HCT116 (cell line): Measurements from ENCODE around the gene FAM81A. TPM values are rescaled to one million over a fixed set of nuclear protein-coding genes. Genes with fewer than 3 reads are reported as not detected.

Source experiments
- ATAC-seq: fragments of 200-7000 bp; cut with Tn5 transposase; 2 replicates; pipeline ENCODE4 v1.9.1; 2020; ENCODE audit warnings: mild to moderate bottlenecking, moderate library complexity
- BruUV-seq: library from RNA; stranded (reverse); fragments of 400-500 nt; replicated peaks from 2 replicates; lab custom pipeline; 2021; lab: Mats Ljungman, UMichigan
- CTCF ChIA-PET: fragments of 300-600 bp; sonication (Branson Sonifier 250); formaldehyde crosslinking; loops from one replicate; lab custom pipeline; 2021; ENCODE audit warnings: antibody characterized with exemption; lab: Charles Lee
- POLR2A ChIA-PET: fragments of 300-600, 350-600 bp; sonication (Branson Sonifier 250); formaldehyde crosslinking; loops from one replicate; lab custom pipeline; 2021; ENCODE audit warnings: antibody characterized with exemption; lab: Charles Lee
- RAD21 ChIA-PET, 2 experiments: fragments of 300-600 bp; sonication (Branson Sonifier 250); formaldehyde crosslinking; loops; one replicate each; lab custom pipeline; 2023; ENCODE audit warnings: low total read pairs in 2 of 2; ENCODE audit not compliant: uncharacterized antibody in 2 of 2, unreplicated experiment in 2 of 2, low non-redundant PET in 1 of 2; lab: Charles Lee
- DNase-seq: peaks from one replicate; pipeline ENCODE4 v3.0.0-alpha.2; 2010; ENCODE audit warnings: low read depth, low spot score
- H2AFZ ChIP-seq: fragments of 200-600 bp; shearing (Covaris generic), sonication (generic); 2 replicates; pipeline ENCODE4 v1.6.1; 2017; ENCODE audit warnings: low read depth, mixed run types, mixed read lengths, antibody characterized with exemption, low read length; ENCODE audit not compliant: poor library complexity, severe bottlenecking
- H3K27ac ChIP-seq: 2 replicates; pipeline ENCODE4 v1.5.1; 2012; ENCODE audit warnings: low read depth, low read length
- H3K27me3 ChIP-seq: fragments of 200-600 bp; sonication (generic); 2 replicates; pipeline ENCODE4 v1.6.1; 2016; ENCODE audit warnings: mixed run types, low read length, mixed read lengths; ENCODE audit not compliant: insufficient read depth
- H3K36me3 ChIP-seq, 2 experiments: fragments of 200-500 bp in 1 of 2; fragments of 200-600 bp in 1 of 2; sonication (Bioruptor generic) in 1 of 2; sonication (generic) in 1 of 2; 2 replicates each; pipeline versions ENCODE4 v1.5.1 to v1.6.1; 2014 to 2016; ENCODE audit warnings: low read length in 2 of 2, inconsistent platforms in 1 of 2, mixed read lengths in 1 of 2, mixed run types in 1 of 2; ENCODE audit not compliant: insufficient read depth in 2 of 2, control insufficient read depth in 1 of 2
- H3K4me1 ChIP-seq, 2 experiments: fragments of 200-600 bp in 1 of 2; sonication (generic) in 1 of 2; 2 replicates each; pipeline versions ENCODE4 v1.5.1 to v1.6.1; 2012 to 2017; ENCODE audit warnings: low read length in 2 of 2, inconsistent platforms in 1 of 2, mild to moderate bottlenecking in 1 of 2, mixed read lengths in 1 of 2, mixed run types in 1 of 2, moderate library complexity in 1 of 2; ENCODE audit not compliant: insufficient read depth in 2 of 2, control insufficient read depth in 1 of 2
- H3K4me2 ChIP-seq: fragments of 200-600 bp; sonication (generic); 2 replicates; pipeline ENCODE4 v1.6.1; 2017; ENCODE audit warnings: mixed run types, low read length, mixed read lengths
- H3K4me3 ChIP-seq, 2 experiments: fragments of 200-600 bp in 1 of 2; sonication (generic) in 1 of 2; replicated peaks in 1 of 2; 2 replicates each; pipeline ENCODE4 v1.5.1; 2011 to 2016; ENCODE audit warnings: low read length in 2 of 2, control low read depth in 1 of 2, low read depth in 1 of 2, mild to moderate bottlenecking in 1 of 2, mixed read lengths in 1 of 2, mixed run types in 1 of 2
- H3K79me2 ChIP-seq: fragments of 200-600 bp; sonication (generic); 2 replicates; pipeline ENCODE4 v1.6.1; 2017; ENCODE audit warnings: mild to moderate bottlenecking, mixed run types, low read length, moderate library complexity, mixed read lengths; ENCODE audit not compliant: insufficient read depth
- H3K9ac ChIP-seq: fragments of 200-600 bp; sonication (generic); 2 replicates; pipeline ENCODE4 v1.6.1; 2016; ENCODE audit warnings: low read length, mixed read lengths
- H3K9me2 ChIP-seq: fragments of 200-600 bp; sonication (generic), shearing (Covaris generic); 2 replicates; pipeline ENCODE4 v1.6.1; 2017; ENCODE audit warnings: mixed run types, mild to moderate bottlenecking, moderate library complexity; ENCODE audit not compliant: insufficient read depth
- H3K9me3 ChIP-seq, 2 experiments: fragments of 200-500 bp in 1 of 2; fragments of 200-600 bp in 1 of 2; sonication (Bioruptor generic) in 1 of 2; sonication (generic) in 1 of 2; 2 replicates each; pipeline ENCODE4 v1.6.1; 2014 to 2017; ENCODE audit warnings: low read length in 2 of 2, mixed read lengths in 2 of 2, inconsistent platforms in 1 of 2, low read depth in 1 of 2, mild to moderate bottlenecking in 1 of 2, mixed run types in 1 of 2, moderate library complexity in 1 of 2; ENCODE audit not compliant: control insufficient read depth in 1 of 2, insufficient read depth in 1 of 2
- H4K20me1 ChIP-seq: fragments of 200-600 bp; sonication (generic), shearing (Covaris generic); 2 replicates; pipeline ENCODE4 v1.6.1; 2017; ENCODE audit warnings: mixed run types, mild to moderate bottlenecking, moderate library complexity; ENCODE audit not compliant: insufficient read depth
- CBX3 ChIP-seq: IDR thresholded peaks from 2 replicates; pipeline ENCODE4 v1.6.1; 2012; ENCODE audit warnings: low read depth
- EGR1 ChIP-seq: IDR thresholded peaks from 2 replicates; pipeline ENCODE4 v1.6.1; 2012; ENCODE audit warnings: low read depth
- ELF1 ChIP-seq: IDR thresholded peaks from 2 replicates; pipeline ENCODE4 v1.6.1; 2012; ENCODE audit warnings: low read depth, borderline replicate concordance
- EZH2 ChIP-seq: fragments of 200-600 bp; sonication (generic); IDR thresholded peaks from 2 replicates; pipeline ENCODE4 v1.6.1; 2017; ENCODE audit warnings: antibody characterized with exemption, mixed run types
- EZH2phosphoT487 ChIP-seq: fragments of 200-600 bp; IDR thresholded peaks from 2 replicates; pipeline ENCODE4 v1.6.1; 2018; ENCODE audit warnings: antibody characterized with exemption, borderline replicate concordance
- FOSL1 ChIP-seq: IDR thresholded peaks from 2 replicates; pipeline ENCODE4 v1.6.1; 2012; ENCODE audit warnings: low read depth
- JUND ChIP-seq: IDR thresholded peaks from 2 replicates; pipeline ENCODE4 v1.6.1; 2012
- POLR2A ChIP-seq: IDR thresholded peaks from 2 replicates; pipeline ENCODE4 v1.7.0; 2011; ENCODE audit warnings: borderline replicate concordance; ENCODE audit not compliant: insufficient read depth, insufficient read length; ENCODE audit errors: extremely low read depth
- RAD21 ChIP-seq: IDR thresholded peaks from 2 replicates; pipeline ENCODE4 v1.6.1; 2012; ENCODE audit warnings: low read depth, mild to moderate bottlenecking
- SRF ChIP-seq: IDR thresholded peaks from 2 replicates; pipeline ENCODE4 v1.6.1; 2012; ENCODE audit warnings: low read depth
- TCF7L2 ChIP-seq: IDR thresholded peaks from 2 replicates; pipeline ENCODE4 v1.7.0; 2011; ENCODE audit warnings: borderline replicate concordance, inconsistent platforms; ENCODE audit not compliant: insufficient read depth, insufficient read length; ENCODE audit errors: extremely low read depth
- YY1 ChIP-seq: IDR thresholded peaks from 2 replicates; pipeline ENCODE4 v1.6.1; 2011; ENCODE audit warnings: low read length, low read depth, moderate library complexity, mild to moderate bottlenecking; ENCODE audit not compliant: insufficient replicate concordance; ENCODE audit errors: extremely low read depth
- ZFX ChIP-seq: fragments of 450-650 bp; IDR thresholded peaks from 2 replicates; pipeline ENCODE4 v1.6.1; 2017
- ZNF274 ChIP-seq: fragments of 200-500 bp; sonication (Bioruptor generic); IDR thresholded peaks from 2 replicates; pipeline ENCODE4 v1.6.1; 2014; ENCODE audit warnings: mild to moderate bottlenecking, low read depth, low read length, inconsistent platforms
- intact Hi-C: fragments of 100-400 bp; cut with micrococcal nuclease; formaldehyde crosslinking; loops from 2 replicates; pipeline ENCODE4 v1.10.0; 2022
- total RNA-seq: library from RNA; stranded (reverse); gene quantifications from one replicate; pipeline ENCODE4 v1.2.1, GENCODE V29; 2021; ENCODE audit not compliant: unreplicated experiment
- TF ChIP-seq, protein P1 (sequence below): IDR thresholded peaks from 2 replicates; pipeline ENCODE4 v1.6.1; 2012; ENCODE audit warnings: low read depth
- TF ChIP-seq, protein P2 (sequence below): IDR thresholded peaks from 2 replicates; pipeline ENCODE4 v1.6.1; 2012
- TF ChIP-seq, protein P3 (sequence below), 3 experiments: fragments of 200-600 bp in 1 of 3; sonication (generic) in 1 of 3; IDR thresholded peaks in 2 of 3; conservative IDR thresholded peaks in 1 of 3; 2 replicates each; pipeline ENCODE4 v1.5.1; 2012 to 2017; ENCODE audit warnings: low read depth in 2 of 3, low read length in 2 of 3, antibody characterized with exemption in 1 of 3, borderline replicate concordance in 1 of 3, control low read depth in 1 of 3, mild to moderate bottlenecking in 1 of 3, mixed read lengths in 1 of 3, mixed run types in 1 of 3, moderate library complexity in 1 of 3; ENCODE audit not compliant: insufficient read depth in 1 of 3

FAM81A gene
- total RNA-seq, 1 experiment from 2014 or later: 6.6 TPM

DNA sequence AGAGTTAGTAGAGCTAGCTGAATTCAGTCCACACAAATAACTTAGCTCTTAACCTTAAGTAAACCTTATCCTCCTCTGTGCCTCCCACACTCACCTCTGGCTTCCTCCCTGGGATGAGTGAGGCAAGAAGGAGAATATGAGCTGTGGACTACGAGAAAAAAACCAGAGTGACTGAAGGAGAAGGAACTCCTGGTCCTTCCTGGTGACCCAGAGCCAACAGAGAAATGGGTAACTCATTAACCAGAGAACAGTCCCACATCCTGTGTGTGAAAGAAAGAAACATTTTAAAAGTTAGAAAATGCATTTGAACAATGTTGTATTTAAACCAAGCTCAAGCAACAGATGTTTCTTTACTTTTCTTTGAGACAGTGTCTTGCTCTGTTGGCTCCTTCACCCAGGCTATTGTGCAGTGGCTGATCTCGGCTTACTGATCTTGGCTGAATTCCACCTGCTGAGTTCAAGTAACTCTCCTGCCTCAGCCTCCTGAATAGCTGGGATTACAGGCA is 27.5 kb upstream of the FAM81A start:
- CTCF ChIA-PET: no interaction called here
- Histone ChIP-seq H3K4me1 (peaks cover 0 to 14% of the 10 kb centered on the region in 2 experiments; a peak in 2 of 4 replicates), H3K9ac (no peak overlapping the region), H2AFZ (no peak overlapping the region), H3K4me3 (no peak overlapping the region), H4K20me1 (no peaks in the 10 kb centered on the region), H3K27me3 (no peaks in the 10 kb centered on the region), H3K9me2 (no peaks in the 10 kb centered on the region), H3K4me2 (peak overlapping the region; percentile 34), H3K36me3 (no peaks in the 10 kb centered on the region), H3K27ac (no peak overlapping the region), H3K9me3 (no peaks in the 10 kb centered on the region), H3K79me2 (no peaks in the 10 kb centered on the region)
- RAD21 ChIA-PET: interaction anchor here in 1 of 2 experiments (0.6 to 1.2 kb wide), 2 partner anchors 29 to 235 kb away, joined by 3 read pairs; no protein-coding TSS in a partner anchor
- no peak for TF ChIP-seq POLR2A
- TF ChIP-seq EZH2phosphoT487: no peak
- no peak for TF ChIP-seq ELF1
- no peak for TF ChIP-seq ZFX
- no peak for TF ChIP-seq RAD21
- TF ChIP-seq SRF: no peak
- TF ChIP-seq YY1: no peak
- TF ChIP-seq, protein P1, sequence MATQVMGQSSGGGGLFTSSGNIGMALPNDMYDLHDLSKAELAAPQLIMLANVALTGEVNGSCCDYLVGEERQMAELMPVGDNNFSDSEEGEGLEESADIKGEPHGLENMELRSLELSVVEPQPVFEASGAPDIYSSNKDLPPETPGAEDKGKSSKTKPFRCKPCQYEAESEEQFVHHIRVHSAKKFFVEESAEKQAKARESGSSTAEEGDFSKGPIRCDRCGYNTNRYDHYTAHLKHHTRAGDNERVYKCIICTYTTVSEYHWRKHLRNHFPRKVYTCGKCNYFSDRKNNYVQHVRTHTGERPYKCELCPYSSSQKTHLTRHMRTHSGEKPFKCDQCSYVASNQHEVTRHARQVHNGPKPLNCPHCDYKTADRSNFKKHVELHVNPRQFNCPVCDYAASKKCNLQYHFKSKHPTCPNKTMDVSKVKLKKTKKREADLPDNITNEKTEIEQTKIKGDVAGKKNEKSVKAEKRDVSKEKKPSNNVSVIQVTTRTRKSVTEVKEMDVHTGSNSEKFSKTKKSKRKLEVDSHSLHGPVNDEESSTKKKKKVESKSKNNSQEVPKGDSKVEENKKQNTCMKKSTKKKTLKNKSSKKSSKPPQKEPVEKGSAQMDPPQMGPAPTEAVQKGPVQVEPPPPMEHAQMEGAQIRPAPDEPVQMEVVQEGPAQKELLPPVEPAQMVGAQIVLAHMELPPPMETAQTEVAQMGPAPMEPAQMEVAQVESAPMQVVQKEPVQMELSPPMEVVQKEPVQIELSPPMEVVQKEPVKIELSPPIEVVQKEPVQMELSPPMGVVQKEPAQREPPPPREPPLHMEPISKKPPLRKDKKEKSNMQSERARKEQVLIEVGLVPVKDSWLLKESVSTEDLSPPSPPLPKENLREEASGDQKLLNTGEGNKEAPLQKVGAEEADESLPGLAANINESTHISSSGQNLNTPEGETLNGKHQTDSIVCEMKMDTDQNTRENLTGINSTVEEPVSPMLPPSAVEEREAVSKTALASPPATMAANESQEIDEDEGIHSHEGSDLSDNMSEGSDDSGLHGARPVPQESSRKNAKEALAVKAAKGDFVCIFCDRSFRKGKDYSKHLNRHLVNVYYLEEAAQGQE: no peak
- TF ChIP-seq, protein P2, sequence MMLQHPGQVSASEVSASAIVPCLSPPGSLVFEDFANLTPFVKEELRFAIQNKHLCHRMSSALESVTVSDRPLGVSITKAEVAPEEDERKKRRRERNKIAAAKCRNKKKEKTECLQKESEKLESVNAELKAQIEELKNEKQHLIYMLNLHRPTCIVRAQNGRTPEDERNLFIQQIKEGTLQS: no peak
- TF ChIP-seq, protein P3, sequence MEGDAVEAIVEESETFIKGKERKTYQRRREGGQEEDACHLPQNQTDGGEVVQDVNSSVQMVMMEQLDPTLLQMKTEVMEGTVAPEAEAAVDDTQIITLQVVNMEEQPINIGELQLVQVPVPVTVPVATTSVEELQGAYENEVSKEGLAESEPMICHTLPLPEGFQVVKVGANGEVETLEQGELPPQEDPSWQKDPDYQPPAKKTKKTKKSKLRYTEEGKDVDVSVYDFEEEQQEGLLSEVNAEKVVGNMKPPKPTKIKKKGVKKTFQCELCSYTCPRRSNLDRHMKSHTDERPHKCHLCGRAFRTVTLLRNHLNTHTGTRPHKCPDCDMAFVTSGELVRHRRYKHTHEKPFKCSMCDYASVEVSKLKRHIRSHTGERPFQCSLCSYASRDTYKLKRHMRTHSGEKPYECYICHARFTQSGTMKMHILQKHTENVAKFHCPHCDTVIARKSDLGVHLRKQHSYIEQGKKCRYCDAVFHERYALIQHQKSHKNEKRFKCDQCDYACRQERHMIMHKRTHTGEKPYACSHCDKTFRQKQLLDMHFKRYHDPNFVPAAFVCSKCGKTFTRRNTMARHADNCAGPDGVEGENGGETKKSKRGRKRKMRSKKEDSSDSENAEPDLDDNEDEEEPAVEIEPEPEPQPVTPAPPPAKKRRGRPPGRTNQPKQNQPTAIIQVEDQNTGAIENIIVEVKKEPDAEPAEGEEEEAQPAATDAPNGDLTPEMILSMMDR (IDR thresholded peaks at IDR 0.05 in 2 of 3, conservative IDR thresholded peaks at IDR 0.05 in 1 of 3; ENCODE audit: borderline replicate concordance in 1 of 3, insufficient read depth in 1 of 3, low read depth in 2 of 3, low read length in 2 of 3): no peak
- no peak for TF ChIP-seq FOSL1
- no peak for TF ChIP-seq JUND
- TF ChIP-seq EGR1: no peak
- TF ChIP-seq TCF7L2: no peak
- no peak for TF ChIP-seq EZH2
- TF ChIP-seq ZNF274: no peak
- no peak for TF ChIP-seq CBX3
- DNase-seq (no peak), ATAC-seq (no peak)
- intact Hi-C loops: loop anchor here (5.0 kb wide), 2 partner anchors 163 to 233 kb away; no protein-coding TSS in a partner anchor
- POLR2A ChIA-PET: no interaction called here
- BruUV-seq: no TSS peak
